ENCODE results near the gene PACRG. TPM values are rescaled to one million over a fixed set of nuclear protein-coding genes. Genes with fewer than 3 reads are reported as not detected.

PACRG gene
- total and polyA plus RNA-seq, 2 of the 13 experiments (the other 11 are each of a cell fraction or from before 2014, with no cell fraction given), result 0.13 TPM; not detected in 1

DNA sequence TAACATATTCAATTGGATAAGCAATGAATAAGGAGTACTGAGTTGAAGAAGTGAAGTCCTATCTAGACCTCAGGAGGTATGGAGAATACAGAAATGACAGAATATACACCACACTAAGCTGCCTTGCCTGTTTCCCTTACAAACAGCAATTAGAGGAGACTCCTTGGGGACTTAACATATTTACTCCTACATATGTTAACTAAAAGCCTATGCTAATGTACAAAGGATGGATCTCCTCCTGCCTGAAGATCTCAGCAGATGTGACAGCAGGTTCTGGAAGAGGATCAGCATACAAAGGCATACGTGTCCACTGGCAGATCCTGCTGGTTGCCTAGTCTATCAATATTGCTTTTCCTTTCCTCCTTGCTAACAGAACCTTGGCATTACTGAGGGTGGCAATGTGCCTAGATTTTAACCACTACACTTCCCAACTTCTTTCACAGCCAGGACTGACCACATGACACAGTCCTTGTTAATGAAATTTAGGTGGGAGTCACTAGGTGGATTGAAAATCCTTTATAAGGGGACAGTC, 29.8 kb upstream of the PACRG start (continued):
- no peak for TF ChIP-seq ZBTB26 (CRISPR knock-in tag; IDR thresholded peaks at IDR 0.05; ENCODE audit: borderline replicate concordance)
- TF ChIP-seq SATB2 (CRISPR knock-in tag; IDR thresholded peaks at IDR 0.05), result no peak
- TF ChIP-seq, protein P1, sequence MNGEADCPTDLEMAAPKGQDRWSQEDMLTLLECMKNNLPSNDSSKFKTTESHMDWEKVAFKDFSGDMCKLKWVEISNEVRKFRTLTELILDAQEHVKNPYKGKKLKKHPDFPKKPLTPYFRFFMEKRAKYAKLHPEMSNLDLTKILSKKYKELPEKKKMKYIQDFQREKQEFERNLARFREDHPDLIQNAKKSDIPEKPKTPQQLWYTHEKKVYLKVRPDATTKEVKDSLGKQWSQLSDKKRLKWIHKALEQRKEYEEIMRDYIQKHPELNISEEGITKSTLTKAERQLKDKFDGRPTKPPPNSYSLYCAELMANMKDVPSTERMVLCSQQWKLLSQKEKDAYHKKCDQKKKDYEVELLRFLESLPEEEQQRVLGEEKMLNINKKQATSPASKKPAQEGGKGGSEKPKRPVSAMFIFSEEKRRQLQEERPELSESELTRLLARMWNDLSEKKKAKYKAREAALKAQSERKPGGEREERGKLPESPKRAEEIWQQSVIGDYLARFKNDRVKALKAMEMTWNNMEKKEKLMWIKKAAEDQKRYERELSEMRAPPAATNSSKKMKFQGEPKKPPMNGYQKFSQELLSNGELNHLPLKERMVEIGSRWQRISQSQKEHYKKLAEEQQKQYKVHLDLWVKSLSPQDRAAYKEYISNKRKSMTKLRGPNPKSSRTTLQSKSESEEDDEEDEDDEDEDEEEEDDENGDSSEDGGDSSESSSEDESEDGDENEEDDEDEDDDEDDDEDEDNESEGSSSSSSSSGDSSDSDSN (CRISPR knock-in tag; IDR thresholded peaks at IDR 0.05), result no peak
- TF ChIP-seq GZF1 (CRISPR knock-in tag; IDR thresholded peaks at IDR 0.05), result no peak
- TF ChIP-seq ZC3H4 (CRISPR knock-in tag; IDR thresholded peaks at IDR 0.05; ENCODE audit: borderline replicate concordance), result no peak

DNA sequence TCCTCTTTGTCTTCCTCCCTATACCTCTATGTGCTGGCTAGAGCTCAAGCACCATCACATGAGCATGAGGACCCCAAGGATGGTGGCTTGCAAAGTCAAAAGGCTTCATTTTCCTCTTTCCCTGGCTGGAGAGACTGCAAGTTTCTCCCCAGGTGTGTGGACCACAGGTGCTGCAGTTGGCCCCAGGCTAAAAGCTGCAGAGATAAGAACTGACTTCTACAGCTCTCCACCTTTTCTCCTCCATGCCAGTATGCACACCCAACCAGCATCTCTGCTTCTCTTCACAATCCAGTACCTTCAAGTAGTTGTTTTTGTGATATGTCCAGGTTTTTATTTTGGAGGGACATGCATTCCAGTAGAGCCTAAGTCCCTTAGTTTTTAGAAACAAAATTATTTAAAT, 29.3 kb upstream of the PACRG start:
- no peak overlapping the region for H3K9ac ChIP-seq (ENCODE audit: insufficient read depth, low read depth, low read length)
- no peaks in the 10 kb centered on the region for H4K20me1 ChIP-seq (ENCODE audit: insufficient read depth, low read length)
- in situ Hi-C loops (cut with HindIII; ENCODE audit: extremely low pct_ligation_motif_present, low pct_unique_long_range_greater_than_20kb), result no loop called here
- no peaks in the 10 kb centered on the region for H3K36me3 ChIP-seq (replicated peaks in 1 of 2; ENCODE audit: control insufficient read depth in 1 of 2, insufficient read depth in 2 of 2, low read length in 2 of 2)
- H3K27me3 ChIP-seq (ENCODE audit: control insufficient read depth in 1 of 2, insufficient read depth in 2 of 2, low read length in 2 of 2), result no peaks in the 10 kb centered on the region
- no peak overlapping the region for H3K4me3 ChIP-seq (replicated peaks in 1 of 3; ENCODE audit: insufficient read depth in 1 of 3, low read depth in 2 of 3, low read length in 3 of 3)
- CTCF ChIA-PET (ENCODE audit: low intra/inter-chr PET ratio, low total read pairs), result no interaction called here
- H3K4me1 ChIP-seq (ENCODE audit: insufficient read depth, low read length), result no peaks in the 10 kb centered on the region
- ATAC-seq (no peak), DNase-seq (ENCODE audit: low spot score) (no peak), FAIRE-seq (no peak)
- no peaks in the 10 kb centered on the region for H3K79me2 ChIP-seq (ENCODE audit: insufficient read depth, low read length)
- intact Hi-C loops (cut with micrococcal nuclease; ENCODE audit: unreplicated experiment), result no loop called here
- H3K9me3 ChIP-seq (ENCODE audit: low read length), result no peaks in the 10 kb centered on the region
- H3K27ac ChIP-seq (ENCODE audit: extremely low read length, insufficient read depth, low read length), result no peak overlapping the region
- BruUV-seq (replicated peaks), result no TSS peak
- no peak overlapping the region for H2AFZ ChIP-seq (ENCODE audit: low read length)
- H3K4me2 ChIP-seq (ENCODE audit: low read depth, low read length), result no peak overlapping the region
- POLR2A ChIA-PET, result no interaction called here
- TF ChIP-seq ZFP37 (CRISPR knock-in tag; IDR thresholded peaks at IDR 0.05; ENCODE audit: borderline replicate concordance) (no peak), ZNF136 (CRISPR knock-in tag; IDR thresholded peaks at IDR 0.05; ENCODE audit: low read depth) (no peak), ZNF598 (CRISPR knock-in tag; IDR thresholded peaks at IDR 0.05; ENCODE audit: borderline replicate concordance) (no peak), ZNF605 (CRISPR knock-in tag; IDR thresholded peaks at IDR 0.05) (no peak), POLR2G (IDR thresholded peaks at IDR 0.05; ENCODE audit: low read depth, low read length) (no peak), THAP8 (CRISPR knock-in tag; IDR thresholded peaks at IDR 0.05; ENCODE audit: borderline replicate concordance) (no peak), ZNF281 (CRISPR knock-in tag; IDR thresholded peaks at IDR 0.05; ENCODE audit: borderline replicate concordance) (no peak), ZNF430 (CRISPR knock-in tag; IDR thresholded peaks at IDR 0.05) (no peak), ZFYVE20 (CRISPR knock-in tag; IDR thresholded peaks at IDR 0.05; ENCODE audit: borderline replicate concordance, low read depth) (no peak)
